Measurements from ENCODE around the gene SPHK2.

- TF ChIP-seq CTCF (IDR thresholded peaks at IDR 0.05) (no peak), POLR2AphosphoS5 (IDR thresholded peaks at IDR 0.05) (no peak), POLR2A (IDR thresholded peaks at IDR 0.05) (no peak), EP300 (IDR thresholded peaks at IDR 0.05) (no peak)
Measured at GRCh38 chr19:48578891-48579290, 40.4 kb upstream of the SPHK2 start.

Measured in suprapubic skin (tissue), 4 donors.